GM21423 (cell line): Measurements from ENCODE around the gene IL1RAP.
"Not testable (repeated sequence)": the region's sequence is repeated elsewhere in the genome, so short reads cannot be mapped to it uniquely, and the experiment has no call there.

Experiments used
- ATAC-seq: cut with Tn5 transposase; IDR thresholded peaks from one replicate; pipeline ENCODE4 v1.9.1; 2021; ENCODE audit warnings: mild to moderate bottlenecking, moderate library complexity; ENCODE audit not compliant: unreplicated experiment

The IL1RAP gene

DNA sequence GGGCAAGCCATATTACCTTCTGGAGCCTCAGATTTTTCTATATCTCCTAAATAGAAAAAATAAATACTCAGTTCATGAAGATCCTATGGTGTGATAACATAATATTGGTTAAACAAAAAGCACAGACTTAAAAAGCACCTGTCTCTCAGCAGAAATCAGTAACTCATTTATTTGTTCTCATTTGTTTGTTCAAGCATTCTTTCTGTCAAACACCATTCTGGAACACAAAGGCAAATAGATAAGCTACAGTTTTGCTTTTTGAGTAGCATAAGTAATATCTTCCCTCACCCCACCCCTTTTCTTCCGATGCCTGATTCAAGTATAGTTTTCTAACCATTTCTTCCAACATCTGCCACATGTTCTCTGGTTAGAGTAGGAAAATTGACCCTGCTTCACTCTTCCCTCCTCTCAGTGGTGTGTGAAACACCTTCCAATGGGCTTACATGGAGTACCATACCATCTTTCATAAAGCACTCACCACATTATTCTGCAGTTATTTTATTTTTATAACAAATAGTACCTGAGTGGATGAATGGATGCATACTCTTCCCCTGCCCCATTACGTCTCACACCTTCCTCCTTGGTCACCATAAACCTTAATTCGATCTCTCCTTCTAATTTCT is 8.4 kb upstream of the IL1RAP start:
- no peak for ATAC-seq

DNA sequence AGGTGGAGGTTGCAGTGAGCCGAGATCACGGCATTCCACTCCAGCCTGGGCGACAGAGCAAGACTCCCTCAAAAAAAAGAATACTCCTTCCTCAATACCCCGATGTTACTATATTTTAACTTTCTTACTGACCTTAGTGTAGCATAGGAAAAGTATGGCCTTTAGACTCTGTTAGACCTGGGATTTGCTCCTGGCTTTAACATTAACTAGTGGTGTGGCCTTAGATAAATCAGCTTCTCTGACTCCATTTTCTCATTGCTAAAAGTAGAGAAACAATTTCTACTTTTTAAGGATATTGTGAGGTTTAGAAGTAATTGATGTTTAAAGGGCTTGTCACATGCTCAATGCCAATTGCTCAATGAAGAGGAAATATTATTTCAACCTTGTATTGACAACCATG is 7.6 kb upstream of the IL1RAP start:
- no peak for ATAC-seq

DNA sequence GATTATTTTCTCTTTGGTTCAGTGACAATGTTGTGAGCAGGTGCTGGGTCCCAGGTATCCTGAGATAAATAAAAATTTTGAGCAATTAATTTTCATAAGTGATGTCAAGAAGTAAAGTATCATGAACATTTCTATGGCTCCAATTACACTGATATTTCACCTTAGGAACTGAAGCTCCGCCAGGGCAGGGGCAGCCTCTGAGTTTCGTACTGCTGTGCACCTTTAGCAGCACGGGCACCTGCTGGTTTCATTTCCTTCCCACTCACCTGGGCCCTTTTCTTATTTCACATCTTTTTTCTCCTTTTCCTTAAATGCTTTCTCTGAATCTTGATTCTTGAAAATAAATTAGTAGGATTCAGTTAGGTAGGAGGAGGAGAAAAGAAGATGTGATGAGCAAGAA is 1.2 kb upstream of the IL1RAP start:
- no peak for ATAC-seq

DNA sequence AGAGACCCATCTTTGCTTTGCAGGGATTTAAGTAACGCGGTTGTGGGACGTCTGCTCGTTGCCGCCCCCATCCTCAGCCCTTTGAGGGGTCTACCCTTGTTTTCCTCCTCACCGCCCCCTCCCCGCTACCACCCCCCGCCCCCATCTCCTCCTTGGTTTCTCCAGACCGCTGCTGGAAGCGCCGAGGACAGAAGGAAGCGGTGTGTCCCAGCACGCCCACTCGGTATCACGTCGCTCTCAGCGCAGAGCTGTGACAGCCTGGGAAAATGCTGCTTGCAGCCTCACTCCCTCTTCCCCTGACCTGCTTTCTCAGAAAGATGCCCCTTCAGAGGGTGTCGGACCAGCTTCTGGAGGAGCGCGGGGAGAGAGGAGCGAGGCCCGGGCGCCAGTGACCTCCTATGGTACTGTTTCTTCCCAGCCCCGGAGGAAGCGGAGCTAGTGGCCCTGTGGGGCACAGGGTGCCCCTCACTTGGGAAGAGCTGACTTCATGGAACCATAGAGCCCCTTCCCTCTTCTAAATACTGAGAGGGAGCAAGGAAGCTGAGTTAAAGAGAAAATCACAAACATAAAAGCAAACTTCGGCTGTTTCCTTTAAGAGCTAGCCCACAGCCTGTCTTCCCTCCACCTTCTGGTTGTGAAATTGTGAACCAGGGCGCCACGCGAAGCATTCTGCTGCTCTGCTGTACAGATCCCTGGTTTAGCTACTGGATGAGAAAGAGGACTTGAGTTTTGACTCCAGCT is 698 bp downstream of the IL1RAP start:
- no peak for ATAC-seq

DNA sequence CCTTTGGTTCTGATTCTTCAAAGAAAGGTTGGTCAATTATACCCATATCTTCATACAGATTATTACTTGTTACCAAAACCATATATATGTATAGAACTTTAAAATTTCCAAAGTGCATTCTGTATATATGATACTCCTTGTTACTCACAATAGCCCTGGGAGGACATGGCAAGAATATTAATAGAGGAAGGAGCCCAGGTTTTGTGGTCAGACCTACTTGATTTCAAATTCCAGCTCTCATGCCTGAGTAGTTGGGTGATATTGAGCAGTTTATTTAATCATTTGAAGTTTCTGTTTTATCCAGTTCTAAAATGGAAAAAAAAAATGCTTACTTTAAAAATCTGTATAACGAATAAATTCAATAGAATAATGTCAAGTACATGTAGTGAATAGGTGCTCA is 2.5 kb downstream of the IL1RAP start:
- no peak for ATAC-seq

DNA sequence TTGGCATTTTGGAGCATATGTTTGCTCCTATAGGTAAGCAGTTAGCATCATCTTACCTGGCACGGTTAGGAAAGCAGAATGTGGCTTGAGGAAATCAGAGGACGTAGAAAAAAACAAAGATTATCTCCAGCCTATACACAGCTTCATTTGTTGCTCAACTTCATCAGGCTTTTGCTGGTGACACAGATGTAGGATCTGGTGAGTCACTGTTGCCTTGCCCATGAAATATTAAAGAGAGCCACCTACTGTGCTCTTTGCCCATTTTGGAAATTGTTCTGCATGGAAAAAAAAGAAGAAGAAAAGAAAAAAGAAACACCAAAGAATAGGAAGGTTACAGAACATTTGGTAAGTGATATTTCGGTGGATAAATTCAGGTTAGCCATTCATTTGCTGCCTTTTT is 3.8 kb downstream of the IL1RAP start:
- no peak for ATAC-seq

DNA sequence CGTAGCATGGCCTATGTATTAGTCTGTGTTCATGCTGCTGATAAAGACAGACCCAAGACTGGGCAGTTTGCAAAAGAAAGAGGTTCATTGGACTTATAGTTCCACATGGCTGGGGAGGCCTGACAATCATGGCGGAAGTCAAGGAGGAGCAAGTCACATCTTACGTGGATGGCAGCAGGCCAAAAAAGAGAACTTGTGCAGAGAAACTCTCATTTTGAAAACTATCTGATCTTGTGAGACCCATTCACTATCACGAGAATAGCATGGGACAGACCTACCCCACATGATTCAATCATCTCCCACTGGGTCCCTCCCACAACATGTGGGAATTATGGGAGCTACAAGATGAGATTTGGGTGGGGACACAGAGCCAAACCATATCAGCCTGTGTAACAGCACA is 4.6 kb downstream of the IL1RAP start:
- not testable (repeated sequence) for ATAC-seq

DNA sequence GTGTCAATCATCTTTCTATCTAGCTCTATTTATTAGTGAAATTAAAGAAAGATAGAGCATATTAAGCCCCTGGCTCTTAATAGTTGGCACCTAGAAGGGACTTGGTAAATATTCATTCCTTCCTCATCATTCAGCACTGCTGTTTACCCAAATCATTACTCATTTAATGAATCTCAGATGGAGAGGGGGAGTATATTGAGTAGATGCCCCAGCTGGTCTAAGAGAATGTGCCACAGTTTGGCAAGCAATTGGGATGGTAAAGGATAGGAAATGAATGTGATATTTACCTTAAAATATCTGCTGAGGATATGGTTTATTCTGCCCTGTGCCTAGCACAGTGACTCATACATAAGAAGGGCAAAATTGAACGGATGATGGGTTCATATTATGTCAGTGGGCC is 6.0 kb downstream of the IL1RAP start:
- ATAC-seq = no peak

DNA sequence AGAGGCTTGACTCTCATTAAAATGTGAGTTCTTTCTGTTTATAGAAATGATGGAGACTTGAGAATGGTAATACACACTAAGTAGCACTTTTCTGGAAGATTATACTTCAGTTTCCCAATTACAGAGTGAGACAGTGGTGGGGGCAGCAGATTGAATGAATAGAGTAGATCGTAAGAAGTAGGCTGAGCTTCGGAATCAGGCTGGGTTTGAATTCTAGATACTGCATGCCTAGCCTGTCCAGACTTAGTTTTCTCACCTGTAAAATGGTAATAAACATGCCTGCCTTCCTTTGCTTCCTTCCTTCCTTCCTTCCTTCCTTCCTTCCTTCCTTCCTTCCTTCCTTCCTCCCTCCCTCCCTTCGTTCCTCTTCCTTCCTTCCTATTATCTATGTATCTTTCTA is 8.1 kb downstream of the IL1RAP start:
- no peak for ATAC-seq

DNA sequence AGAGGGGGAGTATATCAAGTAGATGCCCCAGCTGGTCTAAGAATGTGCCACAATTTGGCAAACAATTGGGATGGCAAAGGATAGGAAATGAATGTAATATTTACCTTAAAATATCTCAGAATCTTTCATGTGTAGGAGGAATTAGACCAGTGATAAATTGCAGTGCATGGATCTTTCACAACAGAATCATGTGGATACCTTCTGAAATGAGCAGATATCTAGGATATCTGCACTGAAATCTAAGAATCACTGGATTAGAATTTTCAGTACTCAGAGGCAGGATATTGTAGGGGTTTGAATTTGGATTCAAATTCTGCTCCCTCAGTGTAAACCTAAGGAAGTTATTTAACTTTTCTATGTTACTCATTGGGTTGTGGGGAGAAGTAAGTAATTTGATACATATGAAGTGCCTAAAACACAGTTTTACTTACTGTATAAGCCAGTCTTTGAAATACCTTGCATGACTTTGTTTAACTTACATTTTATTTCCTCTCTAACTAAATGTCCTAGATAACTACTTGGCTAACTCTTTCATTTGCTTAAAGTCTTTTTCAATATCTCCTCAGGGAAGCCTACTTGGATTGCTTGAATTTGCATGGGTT is 8.8 kb downstream of the IL1RAP start:
- ATAC-seq = no peak

DNA sequence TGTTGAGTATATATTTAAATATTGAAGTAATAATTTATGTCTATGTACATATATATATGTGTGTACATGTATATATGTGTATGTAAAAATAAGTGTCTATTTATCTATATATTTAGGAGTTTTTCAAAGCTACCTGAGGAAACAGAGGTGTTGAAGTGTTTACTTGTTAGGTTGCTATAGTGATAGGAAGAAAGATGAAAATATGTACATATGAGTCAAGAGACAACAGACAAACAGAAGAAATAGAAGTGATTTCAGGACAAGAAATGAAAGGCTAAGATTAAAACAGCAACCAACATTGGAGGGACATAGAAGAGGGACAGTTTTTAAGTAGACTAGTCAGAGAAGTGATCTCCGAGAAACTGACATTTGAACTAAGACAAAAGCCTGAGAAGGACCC is 11.1 kb downstream of the IL1RAP start:
- no peak for ATAC-seq

DNA sequence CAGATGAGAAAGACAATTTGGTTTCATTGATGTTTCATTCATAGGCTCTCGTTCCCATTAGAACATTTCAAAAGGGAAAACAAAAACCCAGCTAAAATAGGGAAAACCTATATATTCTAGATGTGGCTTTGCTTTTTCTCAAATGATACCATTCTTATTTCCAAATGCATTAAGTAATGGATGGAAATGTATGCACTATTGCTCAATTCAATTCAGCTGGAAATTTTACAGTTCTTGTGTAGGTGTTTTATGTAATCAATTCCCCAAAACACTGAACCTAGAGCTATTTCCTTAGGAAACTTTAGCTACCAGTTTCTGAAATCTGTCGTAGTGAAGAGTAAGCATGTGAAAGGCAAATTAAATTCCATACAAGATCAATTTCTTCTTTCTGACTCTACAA is 11.7 kb downstream of the IL1RAP start:
- no peak for ATAC-seq

DNA sequence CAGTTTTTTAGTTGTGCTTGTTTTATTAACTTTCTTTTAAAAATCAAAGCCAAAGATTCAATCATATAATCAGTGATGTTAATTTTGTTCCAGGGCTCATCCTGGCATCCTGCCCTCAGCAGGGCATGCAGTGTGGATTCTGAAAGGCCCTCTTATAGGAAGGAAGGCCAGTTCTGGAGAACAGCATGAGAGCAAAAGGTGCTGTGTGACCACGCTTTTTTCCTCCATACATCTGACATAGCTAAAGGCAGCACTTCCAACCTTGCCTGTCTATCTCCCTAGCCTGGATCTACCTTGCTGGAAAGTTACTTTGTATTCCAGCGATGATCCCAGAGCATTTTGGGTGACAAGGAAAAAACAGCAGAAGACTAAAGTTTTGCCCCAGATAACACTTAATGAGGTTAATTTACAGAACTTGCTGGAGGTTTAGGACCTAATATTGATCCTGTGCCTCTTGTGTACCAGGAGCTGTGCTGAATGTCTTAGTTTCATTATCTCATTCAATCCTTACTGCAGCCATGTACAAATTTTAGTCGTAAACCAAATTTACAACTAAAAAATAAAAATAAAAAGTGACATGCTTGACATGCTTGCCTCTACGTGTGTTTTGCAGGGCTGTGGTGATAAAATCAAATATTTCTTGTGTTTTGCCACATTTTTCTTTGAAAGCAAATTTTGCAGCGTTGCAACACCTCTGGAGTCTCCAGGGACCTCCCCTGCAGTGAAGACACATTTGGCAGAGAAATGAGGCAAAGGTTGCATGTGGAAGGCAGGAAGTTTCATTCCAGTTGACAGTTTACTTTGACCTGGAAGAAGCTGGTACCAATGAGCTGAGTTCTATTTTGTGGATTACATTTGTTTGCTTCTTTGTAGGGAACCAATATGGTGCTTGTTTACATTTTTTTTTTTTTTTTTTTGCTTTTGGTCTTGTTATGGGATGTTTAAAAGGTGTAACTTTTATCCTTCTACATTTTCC is 13.2 kb downstream of the IL1RAP start:
- no peak for ATAC-seq

DNA sequence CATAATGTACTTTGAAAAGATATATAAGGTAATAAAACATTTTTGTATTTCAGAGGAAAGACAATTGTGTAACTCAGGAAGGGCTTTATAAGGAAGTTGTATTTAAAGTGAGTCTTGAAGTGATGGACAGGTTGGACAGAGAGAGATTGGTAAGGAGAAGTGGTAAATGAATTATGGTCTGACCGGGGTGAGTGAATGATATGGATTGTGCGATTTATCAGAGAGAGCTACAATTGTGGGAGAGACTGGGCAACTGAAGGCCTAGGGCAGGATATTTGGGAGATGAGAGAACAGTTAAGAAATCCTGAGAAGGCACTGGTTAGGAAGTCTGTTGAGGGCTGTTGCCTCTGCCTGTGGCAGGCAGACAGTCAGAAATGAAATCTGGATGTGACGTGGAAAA is 14.8 kb downstream of the IL1RAP start:
- ATAC-seq = no peak

DNA sequence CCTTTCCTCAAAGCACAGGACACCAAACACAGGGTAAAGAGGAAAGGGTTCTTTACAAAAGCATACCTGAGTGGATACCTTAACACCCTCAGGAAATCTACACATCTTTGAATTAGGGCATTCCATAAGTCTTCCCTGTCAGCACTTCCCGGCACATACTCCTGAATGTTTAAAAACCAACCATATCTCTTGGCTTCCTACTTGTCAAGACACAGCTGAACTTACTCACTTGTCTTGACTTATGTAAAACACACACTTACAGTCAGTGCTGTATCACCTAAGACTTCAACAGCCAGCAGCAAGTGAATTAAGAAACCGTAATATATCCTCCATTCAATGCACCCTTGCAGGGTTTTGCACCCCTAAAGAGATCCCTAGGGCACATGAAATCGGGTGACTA is 17.5 kb downstream of the IL1RAP start:
- no peak for ATAC-seq

DNA sequence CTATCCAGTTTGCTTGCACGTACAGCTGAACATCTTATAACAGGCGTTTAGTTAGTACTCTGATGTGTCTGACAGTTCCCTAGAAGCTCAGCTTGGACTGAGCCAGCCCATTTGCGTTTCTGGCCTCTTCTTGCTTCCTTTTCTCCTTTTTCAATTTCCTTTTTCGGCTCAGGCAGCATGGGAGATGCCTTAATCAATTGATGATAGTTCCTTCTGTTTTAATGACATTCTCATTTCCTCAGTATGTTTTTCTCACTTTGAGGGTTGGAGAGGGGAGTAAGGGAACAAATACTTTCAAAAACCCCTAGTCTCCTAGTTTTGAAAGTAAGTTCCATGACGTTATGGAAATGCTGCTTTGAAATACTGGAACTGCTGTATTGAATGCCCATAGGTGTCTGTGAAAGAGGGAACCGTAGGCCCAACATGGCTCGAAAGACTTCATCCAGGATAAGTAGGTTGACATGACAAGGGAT is 18.9 kb downstream of the IL1RAP start:
- ATAC-seq = no peak

DNA sequence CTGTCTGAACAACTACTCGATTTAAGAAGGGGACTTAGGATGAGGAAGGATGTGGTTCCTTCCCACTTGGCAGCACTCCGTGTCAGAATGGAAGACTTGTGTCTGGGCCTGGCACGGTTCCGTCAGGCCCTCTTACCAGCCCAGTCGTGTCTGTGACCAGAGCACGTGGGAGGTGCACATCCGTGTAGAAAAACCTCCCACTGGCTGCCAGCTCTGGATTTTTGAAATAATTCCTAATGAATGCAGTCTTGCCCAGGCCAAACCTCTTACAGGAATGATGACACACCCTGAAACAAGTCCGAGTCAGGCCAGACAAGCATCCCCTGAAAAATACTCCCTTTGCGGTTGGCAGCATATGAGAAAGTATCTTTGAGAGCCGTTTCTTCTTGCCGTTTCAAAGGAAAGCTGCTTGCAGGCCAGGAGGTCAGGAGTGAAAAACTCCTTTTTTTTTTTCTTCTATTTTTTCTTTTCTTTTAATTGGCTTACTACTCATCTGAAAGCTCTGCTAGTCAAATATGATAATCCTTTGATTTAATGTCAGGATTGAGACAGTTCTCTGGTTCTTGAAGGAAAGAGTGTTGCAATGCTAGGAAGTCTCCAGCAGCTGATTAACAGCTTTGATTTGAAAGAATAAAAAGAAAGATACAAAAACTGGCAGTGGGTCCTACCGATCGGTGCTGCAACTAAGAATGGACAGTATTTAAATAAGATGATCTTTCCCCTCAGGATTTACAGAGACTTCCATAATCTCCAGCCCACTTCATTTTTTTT is 19.8 kb downstream of the IL1RAP start:
- no peak for ATAC-seq

DNA sequence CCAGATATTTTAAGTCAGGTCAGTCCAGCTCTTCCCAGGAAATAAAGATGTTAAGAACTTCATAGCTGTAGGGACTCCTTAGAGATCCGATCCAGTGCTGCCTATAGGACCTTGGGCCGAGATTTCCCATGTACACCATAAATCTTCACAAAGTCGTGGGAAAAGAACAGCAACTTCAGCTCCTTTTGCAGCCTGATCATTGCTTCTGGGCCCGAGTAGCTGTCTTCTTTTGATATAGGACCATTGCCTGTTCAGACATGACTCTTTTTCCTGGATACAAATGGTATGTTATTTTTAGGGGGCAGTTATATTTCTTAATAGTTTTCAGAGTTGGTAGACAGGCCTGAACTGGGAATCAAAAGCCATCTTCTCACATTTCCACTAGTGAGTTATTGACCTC is 20.5 kb downstream of the IL1RAP start:
- ATAC-seq = no peak

DNA sequence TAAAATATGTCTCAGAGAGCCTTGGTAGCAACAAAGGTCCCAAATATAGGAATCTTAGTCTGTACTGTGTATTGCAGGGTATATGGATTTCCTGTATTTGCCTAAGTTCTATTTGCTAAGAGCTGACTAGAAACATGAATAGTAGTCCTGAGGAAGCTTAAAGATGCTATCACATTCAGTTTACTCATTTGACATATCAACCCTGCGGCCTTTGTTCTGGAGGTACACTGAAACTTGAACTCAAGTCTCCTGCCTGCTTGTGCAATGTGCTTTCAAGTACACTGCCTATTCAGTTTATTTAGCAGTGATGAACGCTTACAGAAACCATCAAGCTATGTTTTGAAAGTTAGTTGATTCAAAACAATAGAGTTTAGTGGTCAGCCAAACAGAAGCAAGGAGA is 21.1 kb downstream of the IL1RAP start:
- no peak for ATAC-seq

DNA sequence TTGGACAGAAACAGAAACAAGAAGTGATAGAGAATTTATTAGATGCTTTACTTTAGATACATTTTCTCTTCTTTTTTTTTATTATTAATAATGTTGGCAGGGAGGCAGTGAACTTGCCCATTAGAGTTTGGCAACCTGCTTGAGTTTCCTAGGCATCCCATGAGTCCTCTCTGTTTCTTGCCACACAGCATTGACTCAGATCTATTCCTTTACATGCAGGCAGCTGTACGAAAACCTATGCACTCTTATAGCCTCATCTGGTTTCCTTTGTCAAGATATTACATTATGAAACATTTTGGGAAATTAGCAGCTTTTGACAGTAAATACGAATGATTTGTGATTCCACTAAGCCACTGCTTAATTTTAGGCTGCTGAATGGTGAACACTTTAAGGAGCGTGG is 23.3 kb downstream of the IL1RAP start:
- ATAC-seq = no peak
